ENCODE results near the gene DNAAF8.

Gene DNAAF8

DNA sequence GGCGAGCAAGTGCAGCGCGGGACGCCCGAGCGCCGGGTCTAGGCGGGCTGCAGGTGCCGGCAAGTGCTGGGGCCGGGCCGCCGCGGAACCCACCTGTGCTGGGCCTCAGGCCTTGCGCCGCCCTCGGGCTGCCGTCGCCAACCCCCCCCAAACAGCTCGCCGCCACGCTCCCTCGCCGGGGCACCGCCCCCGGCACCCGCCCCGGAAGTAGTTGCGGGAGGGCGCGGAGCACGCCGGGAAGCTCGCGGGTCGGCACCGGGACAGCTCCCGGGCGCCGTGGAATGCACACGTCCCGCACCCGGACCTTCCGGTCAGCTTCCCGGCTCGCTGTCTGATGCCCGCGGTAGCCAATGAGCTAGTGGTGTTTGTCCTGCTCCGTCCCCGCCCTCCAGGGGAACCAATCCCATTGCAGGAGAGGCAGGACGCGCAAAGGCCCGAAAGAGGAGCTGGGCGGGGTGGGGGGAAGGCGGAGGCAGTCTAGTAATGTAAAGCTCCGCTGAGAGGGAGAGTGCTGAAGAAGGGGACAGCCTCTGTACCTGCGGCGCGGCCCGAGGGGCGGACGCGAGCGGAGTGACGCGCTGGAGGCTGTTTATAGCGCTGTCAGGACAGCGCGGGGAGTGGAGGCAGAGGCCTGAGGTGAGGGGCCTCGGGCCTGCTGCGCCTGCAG, at the start of gene DNAAF8, which contains the start of gene ANKS3:
DNAAF8 (plus strand) TSS at position 475 of the 667 bp plus-strand sequence. CDS start 1,978 bp downstream, outside the sequence.
ANKS3 (minus strand) TSS at position 209 of the 667 bp plus-strand sequence. CDS start 4,122 bp downstream, outside the sequence.
- DNase-seq: peak; percentile 85

DNA sequence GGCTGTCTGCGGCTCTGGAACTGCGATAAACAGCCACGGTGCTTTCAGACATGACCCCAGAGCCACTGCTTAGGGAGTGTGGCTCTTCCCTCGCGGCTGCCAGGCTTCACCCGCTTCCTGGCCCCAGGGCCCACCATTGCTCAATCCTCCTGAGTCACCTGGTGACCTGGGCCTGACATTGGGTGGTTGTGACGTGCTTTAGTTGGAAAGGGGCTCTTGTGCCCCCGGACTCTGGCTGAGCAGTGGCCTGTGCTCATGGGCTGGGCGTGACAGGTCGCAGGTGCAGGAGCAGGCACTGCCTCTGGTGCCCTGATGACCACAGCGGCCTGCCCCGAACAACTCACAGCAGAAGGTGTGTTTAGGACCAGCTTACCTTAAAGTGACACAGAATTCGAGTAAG, 49.6 kb upstream of the DNAAF8 start:
- no peak for DNase-seq

DNA sequence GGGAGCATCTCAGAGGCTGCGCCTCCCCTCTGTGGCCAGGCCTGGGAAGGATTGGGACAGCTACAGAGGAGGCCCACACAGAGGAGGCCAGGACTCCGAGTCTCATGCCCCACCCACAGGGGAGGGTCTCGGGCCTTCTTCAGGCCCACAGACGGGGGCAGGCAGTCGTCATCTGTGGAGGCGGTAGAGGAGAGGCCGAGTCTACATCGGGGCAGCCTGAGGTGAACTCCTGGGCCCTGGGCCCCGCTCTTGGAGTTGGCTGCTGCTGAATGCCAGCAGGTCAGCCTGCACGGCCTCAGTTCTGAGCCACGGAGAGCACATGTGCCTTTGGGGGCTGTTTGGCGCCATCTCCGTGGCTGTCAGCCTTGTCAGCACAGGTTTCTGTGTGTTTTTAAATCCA, 49.0 kb upstream of the DNAAF8 start:
- DNase-seq: no peak

DNA sequence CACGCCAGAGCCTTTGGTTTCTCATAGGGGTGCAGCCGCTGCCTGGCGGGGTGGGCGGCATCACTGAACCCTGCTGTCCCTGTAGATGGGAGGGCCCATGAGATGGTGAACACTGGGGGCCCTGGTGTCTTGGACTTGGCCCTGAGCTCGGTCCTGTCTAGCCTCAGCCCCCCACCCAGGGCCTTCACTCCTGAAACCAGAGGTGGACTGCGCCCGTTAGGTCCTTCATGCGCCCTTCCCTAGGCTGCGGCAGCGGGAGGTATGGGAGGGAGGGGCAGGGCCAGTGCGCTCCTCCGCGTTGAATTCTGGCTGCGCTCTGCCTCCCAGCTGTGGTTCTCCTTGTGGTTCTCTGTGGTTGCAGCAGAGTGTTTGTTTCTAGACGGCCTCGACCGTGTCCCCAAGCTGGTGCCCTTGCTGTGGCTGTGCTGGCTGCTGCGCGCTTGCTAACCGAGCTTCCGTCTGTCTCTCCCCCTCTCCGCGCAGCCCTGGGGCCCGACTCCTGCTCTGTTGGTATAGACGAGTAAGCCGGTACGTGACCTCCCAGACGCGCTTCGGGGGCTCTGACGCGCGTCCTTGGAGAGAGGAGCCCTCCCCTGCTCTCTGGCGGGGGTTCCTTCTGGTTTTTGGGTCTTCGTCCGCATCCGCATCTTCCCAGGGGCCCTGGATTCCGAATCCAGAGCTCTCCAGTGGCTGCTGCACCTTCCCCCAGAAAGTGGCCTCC, 48.4 kb upstream of the DNAAF8 start:
- no peak for DNase-seq

DNA sequence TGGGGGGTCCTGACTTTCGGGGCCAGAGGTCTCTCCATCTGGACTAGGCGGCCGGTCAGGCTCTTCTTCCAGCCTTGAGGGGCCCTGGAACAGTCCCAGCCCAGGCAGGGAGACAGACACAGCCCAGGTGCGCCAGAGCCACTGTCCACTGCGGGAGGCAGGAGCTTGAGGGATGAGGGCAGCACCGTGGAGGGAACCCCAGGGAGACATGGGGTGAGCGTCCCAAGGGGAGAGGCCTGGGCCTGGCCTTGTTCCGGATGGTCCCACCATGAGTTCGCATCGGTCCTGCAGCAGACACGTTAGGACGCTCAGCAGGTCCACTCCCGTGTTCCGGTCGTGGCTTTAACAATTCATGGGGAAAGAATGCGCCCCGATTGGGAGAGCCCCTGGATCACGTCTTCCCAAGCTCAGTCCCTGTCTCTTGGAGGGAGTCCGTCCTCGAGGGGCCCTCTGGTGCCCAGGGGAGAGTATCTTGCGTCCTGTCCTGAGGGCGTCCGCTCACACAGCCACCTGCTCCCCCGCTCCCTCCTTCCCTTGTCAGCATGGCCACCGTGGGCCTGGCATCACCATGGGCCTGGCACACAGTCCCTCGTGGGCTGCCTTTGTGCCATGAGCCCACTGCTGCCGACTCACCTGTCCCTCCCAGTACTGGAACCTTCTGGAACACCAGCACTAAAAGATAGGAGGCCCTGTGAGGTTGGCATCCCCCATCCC, 47.7 kb upstream of the DNAAF8 start:
- DNase-seq: no peak

DNA sequence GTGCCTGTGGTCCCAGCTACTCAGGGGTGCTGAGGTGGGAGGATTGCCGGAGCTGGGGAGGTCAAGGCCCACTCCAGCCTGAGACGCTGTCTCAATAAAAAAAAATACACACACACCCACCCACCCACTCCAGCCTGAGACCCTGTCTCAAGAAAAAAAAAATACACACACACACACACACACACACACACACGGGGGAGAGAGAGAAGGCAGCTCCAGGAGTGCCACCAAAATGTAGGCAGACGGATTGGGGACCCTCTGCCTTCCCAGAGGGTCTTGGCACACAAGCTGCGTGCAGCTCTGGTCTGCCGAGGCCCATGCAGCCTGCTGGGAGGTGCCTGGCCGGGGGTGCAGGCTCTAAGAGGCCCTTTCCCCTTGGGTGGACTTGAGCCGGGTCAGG, 46.9 kb upstream of the DNAAF8 start:
- DNase-seq: no peak

DNA sequence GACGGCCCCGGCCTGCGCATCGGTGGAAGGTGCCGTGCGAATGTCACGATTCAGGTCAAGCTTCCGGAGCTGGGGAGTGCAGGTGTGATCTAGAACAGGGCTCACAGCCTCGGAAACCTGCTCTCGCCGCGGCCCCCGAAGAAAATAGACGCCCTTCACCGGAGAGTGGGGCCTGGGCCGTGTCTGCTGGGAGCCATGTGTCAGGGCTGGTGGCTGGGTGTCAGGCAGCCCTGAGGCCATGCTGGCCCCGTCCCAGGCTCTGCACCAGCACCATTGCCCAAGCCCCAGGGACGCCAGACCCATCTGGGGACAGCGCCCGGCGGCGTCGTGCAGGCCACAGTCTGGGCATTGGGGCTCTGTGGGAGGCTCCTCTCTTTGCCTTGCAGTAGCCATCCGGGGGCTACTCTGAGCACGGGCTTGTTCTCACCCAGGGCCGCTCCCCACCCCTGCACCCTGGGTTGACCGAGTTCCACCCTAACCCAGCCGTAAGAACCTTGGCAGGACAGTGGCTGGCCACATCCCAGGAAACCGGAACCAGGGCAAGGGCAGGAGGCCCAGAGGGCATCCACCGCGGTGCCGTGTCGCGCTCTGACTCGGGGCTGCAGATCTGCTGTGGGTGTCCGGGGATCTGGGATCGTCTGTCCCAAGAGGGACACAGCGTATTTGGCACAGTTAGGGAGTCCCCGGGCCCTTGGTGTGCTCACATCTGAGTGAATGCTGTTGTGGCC, 46.2 kb upstream of the DNAAF8 start:
- DNase-seq: no peak

DNA sequence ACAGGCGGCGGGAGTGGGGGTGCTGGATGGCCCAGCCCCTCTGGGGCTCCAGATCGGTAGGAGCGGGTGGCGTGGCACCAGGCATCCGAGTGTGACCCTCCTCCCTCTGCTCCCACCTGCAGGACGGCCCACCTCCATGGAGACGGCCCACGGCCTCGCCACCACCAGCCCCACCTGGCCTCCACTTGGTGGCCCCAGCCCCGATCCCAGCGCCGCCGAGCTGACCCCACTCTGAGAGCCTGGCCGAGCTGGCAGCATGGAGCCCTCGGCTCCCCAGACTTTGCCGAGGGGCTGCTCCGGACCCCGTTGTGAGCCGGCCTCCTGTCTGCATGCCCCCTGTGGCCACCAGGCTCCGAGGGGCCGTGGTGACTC, 45.7 kb upstream of the DNAAF8 start:
- no peak for DNase-seq

DNA sequence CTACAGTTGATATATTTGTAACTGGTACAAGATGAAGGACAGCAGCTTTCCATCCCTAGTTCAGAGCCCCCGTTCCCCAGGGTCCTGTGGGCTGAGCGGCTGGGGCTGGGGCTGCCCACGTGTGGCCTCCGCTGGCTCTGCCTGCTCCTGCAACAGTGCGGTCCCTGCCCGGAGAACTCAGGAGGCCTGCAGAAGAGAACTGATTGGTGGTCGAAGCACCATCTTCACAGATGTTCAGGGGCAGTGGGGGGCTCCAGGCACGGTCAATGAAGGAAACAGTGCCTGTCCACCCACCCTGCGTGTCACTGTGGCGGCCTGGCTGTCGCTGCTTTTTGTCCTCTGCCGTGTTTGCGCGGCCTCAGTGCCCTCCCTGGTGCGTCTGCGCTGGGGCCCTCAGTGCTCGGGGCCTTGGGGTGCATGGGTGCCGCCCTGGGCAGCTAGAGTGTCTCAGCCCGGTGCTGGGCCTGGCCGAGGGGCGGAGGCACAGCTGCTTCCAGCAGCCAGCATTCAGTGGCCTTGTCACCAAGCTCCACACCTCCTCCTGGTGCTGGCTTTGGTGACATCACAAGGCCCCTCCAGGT, 45.2 kb upstream of the DNAAF8 start:
- no peak for DNase-seq

DNA sequence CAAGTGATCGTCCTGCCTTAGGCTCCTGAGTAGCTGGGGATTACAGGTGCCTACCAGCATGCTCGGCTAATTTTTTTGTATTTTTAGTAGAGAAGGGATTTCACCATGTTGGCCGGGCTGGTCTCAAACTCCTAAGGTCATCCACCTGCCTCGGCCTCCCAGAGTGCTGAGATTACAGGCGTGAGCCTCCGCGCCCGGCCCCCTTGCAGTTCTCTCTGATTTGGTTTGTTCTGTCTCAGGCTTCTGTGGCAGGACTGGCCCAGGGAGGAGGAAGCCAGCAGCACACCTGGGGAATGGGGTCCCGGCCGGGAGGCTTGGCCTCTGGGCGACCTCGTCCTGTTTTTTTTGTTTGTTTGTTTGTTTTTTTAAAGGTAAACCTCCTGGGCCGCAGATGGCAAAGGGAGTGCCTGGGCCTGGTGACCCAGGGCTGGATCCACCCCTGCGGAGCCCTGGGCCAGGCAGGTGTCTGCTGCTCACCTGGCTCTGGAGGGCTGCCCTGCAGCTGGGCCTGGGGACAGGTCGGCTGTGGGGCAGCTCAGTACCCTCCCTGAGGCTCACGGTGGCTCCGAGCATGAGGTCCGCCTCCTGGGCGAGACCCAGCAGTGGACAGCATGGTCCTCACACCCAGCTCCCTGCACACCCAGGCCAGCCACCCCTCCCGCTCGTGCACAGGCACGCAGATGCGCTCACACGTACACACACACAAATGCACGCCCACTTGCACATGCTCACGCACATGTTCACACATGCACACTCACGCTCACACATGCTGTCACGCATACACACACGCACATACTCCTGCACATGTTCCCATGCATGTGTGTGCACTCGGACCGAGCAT, 44.3 kb upstream of the DNAAF8 start:
- no peak for DNase-seq

DNA sequence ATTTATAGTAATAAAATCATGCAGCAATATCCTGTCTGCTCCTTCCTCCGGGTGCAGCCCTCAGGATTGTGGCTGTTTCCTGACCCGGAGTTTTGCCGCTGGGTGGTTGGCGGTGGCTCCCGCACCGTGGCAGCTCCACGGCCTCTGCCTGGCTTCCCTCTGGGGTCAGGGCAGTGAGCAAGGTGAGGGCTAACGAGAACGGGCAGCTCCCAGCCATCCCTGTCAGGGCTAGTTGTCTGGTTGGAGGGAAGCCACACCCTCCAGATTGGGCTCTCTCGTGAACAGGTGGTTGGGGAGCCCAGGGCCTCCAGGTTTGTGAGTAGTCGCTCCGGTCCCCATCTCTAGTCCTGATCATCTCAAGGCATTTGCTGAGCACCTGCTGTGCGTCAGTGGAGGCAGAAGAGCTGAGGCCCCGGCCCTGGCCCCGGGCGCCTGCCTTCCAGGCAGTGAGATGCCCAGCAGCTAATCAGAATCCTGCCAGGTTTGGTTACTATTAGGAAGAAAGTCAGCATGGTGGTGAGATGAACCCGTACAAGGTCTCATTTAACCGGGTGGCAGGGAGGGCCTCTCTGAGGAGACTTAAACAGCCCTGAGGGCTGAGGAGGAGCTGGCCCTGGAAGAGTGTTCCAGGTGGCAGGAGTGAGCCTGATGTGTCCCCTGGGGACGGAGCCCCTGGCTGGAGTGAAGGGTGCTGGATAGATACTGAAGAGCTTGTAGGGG, 43.2 kb upstream of the DNAAF8 start:
- DNase-seq: no peak

DNA sequence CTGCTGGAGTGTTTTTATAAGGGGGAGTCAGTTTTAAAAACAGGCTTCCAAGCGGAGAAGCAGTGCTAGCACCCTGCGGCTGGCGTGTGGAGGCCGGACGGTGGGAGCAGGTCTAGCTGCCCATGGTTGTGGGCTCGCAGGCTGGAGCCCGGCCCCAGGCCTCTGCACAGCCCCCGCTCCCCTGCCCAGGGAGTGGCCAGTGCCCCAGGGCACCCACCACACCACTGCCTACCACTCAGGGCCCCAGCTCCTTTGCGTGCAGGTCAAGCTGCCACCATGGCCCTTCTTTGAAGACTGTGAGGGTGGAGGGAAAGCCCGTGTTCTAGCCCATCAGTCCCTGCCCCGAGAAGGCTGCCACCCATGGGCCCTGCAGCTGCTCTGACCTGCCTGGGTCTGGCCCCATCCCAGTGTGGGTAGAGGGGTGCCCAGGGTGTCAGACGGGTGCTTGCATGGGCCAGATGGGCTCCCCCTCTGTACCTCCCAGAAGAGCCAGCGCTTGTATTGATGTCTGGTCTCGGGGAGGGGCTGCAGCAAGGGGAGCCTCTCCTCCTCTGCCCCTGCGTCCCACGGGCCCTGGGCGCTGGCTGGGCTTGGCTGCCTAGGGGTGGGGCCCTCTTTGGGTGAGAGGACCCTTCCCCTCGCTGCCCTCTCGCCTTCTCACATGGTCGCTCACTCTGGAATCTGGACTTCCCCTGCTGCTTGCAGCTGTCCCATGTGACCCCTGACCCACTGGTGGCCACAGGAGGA, 42.5 kb upstream of the DNAAF8 start:
- no peak for DNase-seq

DNA sequence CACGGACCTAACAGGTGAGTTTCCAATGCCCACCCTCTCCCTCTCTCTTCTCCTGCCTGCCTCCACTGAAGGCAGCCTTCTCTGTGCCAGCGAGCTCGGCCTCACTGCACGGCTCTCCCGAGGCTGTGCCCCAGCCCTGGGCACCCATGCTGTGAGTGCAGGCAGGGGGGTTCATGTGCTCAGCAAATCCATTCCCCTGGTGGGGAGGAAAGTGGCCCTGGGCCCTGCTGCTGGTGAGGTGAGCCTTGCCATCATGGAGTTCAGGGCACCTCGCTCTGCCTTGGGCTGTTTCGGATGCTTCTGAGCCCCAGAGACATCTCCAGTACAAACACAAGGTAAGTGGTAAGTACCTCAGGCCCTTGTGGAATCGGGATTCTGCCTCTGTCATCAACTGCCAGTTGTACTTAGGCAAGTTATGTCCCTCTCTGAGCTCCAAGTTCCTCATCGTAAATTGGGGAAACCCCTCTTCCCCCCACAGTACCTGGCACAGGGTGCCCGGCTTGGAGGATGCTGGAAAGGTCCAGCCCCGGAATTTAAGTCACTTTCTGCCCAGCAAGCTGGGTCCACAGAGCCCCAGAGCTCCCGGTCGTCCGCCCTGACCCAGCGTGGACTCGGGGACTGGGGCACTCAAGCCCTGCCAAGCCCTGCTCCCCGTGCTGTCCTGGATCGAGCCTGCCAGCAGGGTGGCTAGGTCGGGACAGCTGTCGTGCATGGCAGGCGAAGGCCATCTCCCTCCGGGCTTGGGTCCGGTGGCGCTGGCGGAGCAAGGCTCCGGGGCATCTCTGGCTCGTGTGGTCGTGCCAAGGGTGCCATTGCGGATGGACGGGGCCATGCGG, 41.7 kb upstream of the DNAAF8 start:
- no peak for DNase-seq

DNA sequence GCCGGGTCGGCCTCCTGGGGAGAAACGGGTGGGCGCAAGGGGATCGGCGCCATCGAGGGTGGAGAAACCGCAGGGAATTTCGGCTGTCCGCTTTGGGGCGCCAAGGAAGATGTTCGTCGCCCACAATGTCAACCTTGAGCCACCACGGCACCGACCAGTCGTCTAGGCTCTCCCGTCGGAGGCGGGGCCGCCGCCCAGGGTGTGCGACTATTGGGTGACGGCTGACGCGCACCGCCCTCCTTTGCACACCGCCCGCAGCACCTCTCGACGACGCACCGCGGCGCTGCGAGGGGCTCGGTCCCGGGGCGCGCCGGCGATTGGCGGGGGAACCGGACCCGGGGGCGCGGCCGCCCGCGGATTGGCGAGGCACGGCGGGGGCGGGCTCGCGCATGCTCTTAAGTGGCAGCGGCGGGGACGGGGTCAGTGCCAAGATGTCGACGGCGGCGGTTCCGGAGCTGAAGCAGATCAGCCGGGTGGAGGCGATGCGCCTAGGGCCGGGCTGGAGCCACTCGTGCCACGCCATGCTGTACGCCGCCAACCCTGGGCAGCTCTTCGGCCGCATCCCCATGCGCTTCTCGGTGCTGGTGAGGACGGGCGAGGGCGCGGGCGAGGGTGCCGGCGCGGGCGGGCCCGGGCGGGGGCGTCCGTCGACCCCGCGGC, 40.9 kb upstream of the DNAAF8 start, which contains the start of gene NUDT16L1:
NUDT16L1 (plus strand) TSS at position 267 of the 660 bp plus-strand sequence; CDS start at position 432, 165 bp downstream.
- peak; percentile 97 for DNase-seq

DNA sequence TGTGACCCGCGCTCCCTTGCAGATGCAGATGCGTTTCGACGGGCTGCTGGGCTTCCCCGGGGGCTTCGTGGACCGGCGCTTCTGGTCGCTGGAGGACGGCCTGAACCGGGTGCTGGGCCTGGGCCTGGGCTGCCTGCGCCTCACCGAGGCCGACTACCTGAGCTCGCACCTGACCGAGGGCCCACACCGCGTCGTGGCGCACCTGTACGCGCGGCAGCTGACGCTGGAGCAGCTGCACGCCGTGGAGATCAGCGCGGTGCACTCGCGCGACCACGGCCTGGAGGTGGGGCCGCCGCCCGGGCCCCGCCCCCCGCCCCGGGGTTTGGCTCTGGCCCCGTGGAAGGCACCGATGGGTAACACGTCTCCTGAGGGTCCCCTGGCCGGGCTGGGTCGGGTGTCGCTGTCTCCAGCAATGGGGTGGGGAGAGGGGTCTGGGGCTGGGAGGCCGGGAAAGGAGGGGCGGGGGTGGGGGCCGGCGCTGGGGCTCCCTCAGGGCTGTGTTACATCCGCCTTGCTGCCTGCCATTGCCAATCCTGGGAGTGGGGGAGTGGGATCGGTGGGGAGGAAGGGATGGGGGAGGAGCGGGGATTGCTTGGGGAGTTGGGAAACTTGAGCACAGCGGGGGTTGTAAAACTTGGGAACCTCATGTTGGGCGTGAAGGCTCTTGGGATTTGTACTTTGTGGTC, 40.2 kb upstream of the DNAAF8 start:
- DNase-seq: no peak

DNA sequence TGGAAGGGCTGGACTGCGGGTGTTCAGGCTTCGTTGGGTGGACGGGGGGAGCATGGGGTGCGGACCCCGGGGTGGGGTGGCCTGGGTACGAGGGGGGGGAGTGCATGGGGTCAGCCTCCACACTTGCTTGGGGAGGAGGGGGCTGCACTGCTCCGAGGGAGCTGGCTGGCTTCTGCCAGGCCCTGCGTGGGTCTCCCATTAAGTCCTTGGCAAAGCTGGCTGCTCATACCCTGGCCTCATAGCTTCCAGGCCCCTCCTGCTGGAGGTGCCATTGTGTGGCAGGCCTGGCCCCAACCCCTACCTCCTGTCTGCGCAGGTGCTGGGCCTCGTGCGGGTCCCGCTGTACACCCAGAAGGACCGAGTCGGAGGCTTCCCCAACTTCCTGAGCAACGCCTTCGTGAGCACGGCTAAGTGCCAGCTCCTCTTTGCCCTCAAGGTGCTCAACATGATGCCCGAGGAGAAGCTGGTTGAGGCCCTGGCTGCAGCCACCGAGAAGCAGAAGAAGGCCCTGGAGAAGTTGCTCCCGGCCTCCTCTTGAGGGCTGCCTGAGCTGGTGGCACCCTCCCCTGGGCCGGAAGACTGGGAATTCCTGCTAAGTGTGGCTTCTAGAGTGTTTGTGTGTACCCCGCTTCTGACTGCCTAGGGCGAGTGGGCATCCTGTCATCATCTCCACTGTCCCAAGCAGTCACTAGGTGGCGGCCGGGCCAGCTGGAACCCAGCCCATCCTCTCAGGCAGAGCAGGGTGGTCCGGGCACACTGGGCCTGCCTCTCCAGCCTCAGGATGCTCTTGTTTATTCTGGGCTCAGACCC, 39.5 kb upstream of the DNAAF8 start:
- DNase-seq: no peak

DNA sequence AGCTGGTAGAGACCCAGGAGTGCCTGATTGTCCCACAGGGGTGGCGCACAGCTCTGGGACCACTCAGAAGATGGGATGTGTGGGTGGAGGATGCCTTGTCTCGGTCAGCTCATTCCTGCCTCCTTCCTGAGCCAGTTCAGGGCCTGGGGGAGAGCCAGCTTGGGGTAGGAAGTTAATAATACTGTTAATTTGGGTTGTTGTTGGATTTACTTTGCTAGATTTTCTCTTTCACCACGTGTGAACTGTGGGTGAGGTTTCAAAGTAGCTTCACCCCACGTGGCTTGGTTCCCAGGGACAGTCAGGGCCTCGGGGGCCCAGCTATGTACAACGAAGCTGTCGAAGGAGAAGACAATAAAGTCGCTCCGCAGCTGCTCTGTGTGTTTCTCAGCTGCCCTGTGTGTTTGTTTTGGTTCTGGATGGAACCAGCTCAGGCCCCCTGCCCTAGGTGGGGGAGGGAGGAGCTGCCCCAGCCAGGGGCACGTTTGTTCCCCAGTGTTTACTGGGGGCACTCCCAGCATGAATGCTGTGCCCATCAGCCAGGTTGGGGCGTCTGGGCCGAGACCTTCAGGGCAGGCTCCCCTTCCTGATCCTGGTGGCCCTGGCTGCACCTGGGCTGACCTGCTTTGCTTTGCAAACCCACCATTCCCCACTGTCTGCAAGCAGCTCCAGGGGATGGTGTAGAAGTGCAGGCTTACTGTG, 38.7 kb upstream of the DNAAF8 start:
- DNase-seq: no peak

Data from stimulated activated naive CD4-positive, alpha-beta T cell treated with Interleukin-2 at 50 U/mL for 16 hours (primary cell).